SK-N-SH treated with all-trans-retinoic acid at 6 μM for 48 hours (cell line): ENCODE results near the gene ISM2.

Experiments used
- ATAC-seq: fragments of 200-7000 bp; cut with Tn5 transposase; 3 replicates; pipeline ENCODE4 v1.9.1; 2020; ENCODE audit warnings: mild to moderate bottlenecking, moderate library complexity
- ARNTL ChIP-seq: fragments of 450-650 bp; formaldehyde crosslinking; IDR thresholded peaks from 2 replicates; pipeline ENCODE4 v1.5.0; 2020; ENCODE audit warnings: low read depth, mild to moderate bottlenecking, moderate library complexity, borderline replicate concordance
- BACH2 ChIP-seq: fragments of 250-450 bp; sonication (Bioruptor Pico); IDR thresholded peaks from 2 replicates; pipeline ENCODE4 v1.9.0; 2021; ENCODE audit warnings: mild to moderate bottlenecking, borderline replicate concordance
- CREB5 ChIP-seq: fragments of 250-450 bp; sonication (Bioruptor Pico); IDR thresholded peaks from 2 replicates; pipeline ENCODE4 v1.5.1; 2020; ENCODE audit warnings: low read depth, mild to moderate bottlenecking, moderate library complexity
- ESRRG ChIP-seq: fragments of 250-450 bp; sonication (Bioruptor Pico); IDR thresholded peaks from 2 replicates; pipeline ENCODE4 v1.6.1; 2021; ENCODE audit warnings: mild to moderate bottlenecking
- GLIS3 ChIP-seq: fragments of 250-450 bp; sonication (Bioruptor Pico); IDR thresholded peaks from 2 replicates; pipeline ENCODE4 v1.5.0; 2020; ENCODE audit warnings: mild to moderate bottlenecking, moderate library complexity
- OSR1 ChIP-seq: fragments of 250-450 bp; sonication (Bioruptor Pico); IDR thresholded peaks from 2 replicates; pipeline ENCODE4 v1.8.0; 2022; ENCODE audit warnings: moderate library complexity, mild to moderate bottlenecking, inconsistent platforms
- PPARA ChIP-seq: fragments of 250-450 bp; sonication (Bioruptor Pico); IDR thresholded peaks from 2 replicates; pipeline ENCODE4 v1.5.0; 2020; ENCODE audit warnings: mild to moderate bottlenecking, borderline replicate concordance
- RARB ChIP-seq: fragments of 250-450 bp; sonication (Bioruptor Pico); IDR thresholded peaks from 2 replicates; pipeline ENCODE4 v1.8.0; 2021; ENCODE audit warnings: mild to moderate bottlenecking, moderate library complexity
- SNAI2 ChIP-seq: fragments of 250-450 bp; sonication (Bioruptor Pico); IDR thresholded peaks from 2 replicates; pipeline ENCODE4 v1.5.0; 2020; ENCODE audit warnings: mild to moderate bottlenecking, moderate library complexity
- TCF4 ChIP-seq: fragments of 250-450 bp; sonication (Bioruptor Pico); IDR thresholded peaks from 2 replicates; pipeline ENCODE4 v1.8.0; 2021; ENCODE audit warnings: mild to moderate bottlenecking, moderate library complexity, borderline replicate concordance
- TOX ChIP-seq: fragments of 250-450 bp; sonication (Bioruptor Pico); IDR thresholded peaks from 2 replicates; pipeline ENCODE4 v1.8.0; 2021; ENCODE audit warnings: mild to moderate bottlenecking, moderate library complexity, borderline replicate concordance
- TSHZ2 ChIP-seq: fragments of 250-450 bp; sonication (Bioruptor Pico); IDR thresholded peaks from 2 replicates; pipeline ENCODE4 v1.5.0; 2020; ENCODE audit warnings: mild to moderate bottlenecking, moderate library complexity
- ZC3H10 ChIP-seq: fragments of 250-450 bp; sonication (Bioruptor Pico); IDR thresholded peaks from 2 replicates; pipeline ENCODE4 v1.5.1; 2021; ENCODE audit warnings: mild to moderate bottlenecking, moderate library complexity
- ZFP30 ChIP-seq: fragments of 450-650 bp; formaldehyde crosslinking; IDR thresholded peaks from 2 replicates; pipeline ENCODE4 v1.5.0; 2022; ENCODE audit warnings: mild to moderate bottlenecking, moderate library complexity
- ZNF70 ChIP-seq: fragments of 450-650 bp; formaldehyde crosslinking; IDR thresholded peaks from 2 replicates; pipeline ENCODE4 v1.5.0; 2020; ENCODE audit warnings: mild to moderate bottlenecking, moderate library complexity
- ZNF8 ChIP-seq: fragments of 450-650 bp; formaldehyde crosslinking; IDR thresholded peaks from 2 replicates; pipeline ENCODE4 v1.5.0; 2020; ENCODE audit warnings: mild to moderate bottlenecking, moderate library complexity
- TF ChIP-seq, protein P1 (sequence below): fragments of 250-450 bp; sonication (Bioruptor Pico); IDR thresholded peaks from 2 replicates; pipeline ENCODE4 v1.5.1; 2021; ENCODE audit warnings: mild to moderate bottlenecking, moderate library complexity
- TF ChIP-seq, protein P2 (sequence below): fragments of 250-450 bp; sonication (Bioruptor Pico); IDR thresholded peaks from 2 replicates; pipeline ENCODE4 v1.8.0; 2021; ENCODE audit warnings: low read depth, mild to moderate bottlenecking, moderate library complexity, borderline replicate concordance

The ISM2 gene

DNA sequence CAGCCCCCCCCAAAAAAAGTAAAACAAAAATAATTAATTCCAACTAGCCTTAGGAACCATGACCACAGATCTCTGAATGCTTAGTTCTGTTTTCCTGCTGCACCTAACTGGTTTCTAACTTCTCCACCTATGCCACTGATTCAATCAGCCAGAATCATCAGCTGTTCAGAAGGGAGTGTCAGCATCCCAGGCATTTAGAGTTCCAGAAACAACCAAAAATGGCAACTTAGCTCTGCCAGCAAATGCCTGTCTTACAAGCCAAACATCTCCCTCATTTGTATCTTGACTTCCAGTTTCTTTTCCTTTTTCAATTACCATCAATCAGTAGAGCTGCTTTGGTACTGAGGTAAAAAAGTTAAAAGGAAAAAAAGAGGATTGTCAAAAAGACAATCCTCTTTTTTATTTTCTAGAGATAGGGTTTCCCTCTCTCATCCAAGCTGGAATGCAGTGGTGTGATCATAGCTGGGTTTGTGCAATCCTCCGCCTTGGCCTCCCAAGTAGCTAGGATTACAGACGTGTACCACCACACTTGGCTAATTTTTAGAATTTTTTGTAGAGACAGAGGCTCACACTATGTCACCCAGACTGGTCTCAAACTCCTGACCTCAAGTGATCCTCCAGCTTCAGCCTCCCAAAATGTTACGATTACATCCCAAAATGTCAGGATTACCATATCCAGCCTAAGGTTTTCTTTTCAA lies 45.2 kb upstream of the ISM2 start:
- TF ChIP-seq CREB5 (CRISPR knock-in tag) (no peak), TCF4 (no peak), ESRRG (no peak), RARB (CRISPR knock-in tag) (no peak), ARNTL (no peak), ZC3H10 (CRISPR knock-in tag) (no peak), GLIS3 (no peak), ZNF8 (no peak), PPARA (CRISPR knock-in tag) (no peak), TSHZ2 (CRISPR knock-in tag) (no peak), ZFP30 (CRISPR knock-in tag) (no peak)
- TF ChIP-seq, protein P1, sequence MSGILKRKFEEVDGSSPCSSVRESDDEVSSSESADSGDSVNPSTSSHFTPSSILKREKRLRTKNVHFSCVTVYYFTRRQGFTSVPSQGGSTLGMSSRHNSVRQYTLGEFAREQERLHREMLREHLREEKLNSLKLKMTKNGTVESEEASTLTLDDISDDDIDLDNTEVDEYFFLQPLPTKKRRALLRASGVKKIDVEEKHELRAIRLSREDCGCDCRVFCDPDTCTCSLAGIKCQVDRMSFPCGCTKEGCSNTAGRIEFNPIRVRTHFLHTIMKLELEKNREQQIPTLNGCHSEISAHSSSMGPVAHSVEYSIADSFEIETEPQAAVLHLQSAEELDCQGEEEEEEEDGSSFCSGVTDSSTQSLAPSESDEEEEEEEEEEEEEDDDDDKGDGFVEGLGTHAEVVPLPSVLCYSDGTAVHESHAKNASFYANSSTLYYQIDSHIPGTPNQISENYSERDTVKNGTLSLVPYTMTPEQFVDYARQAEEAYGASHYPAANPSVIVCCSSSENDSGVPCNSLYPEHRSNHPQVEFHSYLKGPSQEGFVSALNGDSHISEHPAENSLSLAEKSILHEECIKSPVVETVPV: no peak
- no peak for ATAC-seq

GRCh38 chr14:77543240-77543551 lies 44.6 kb upstream of the ISM2 start:
- ATAC-seq: no peak
- no peak for TF ChIP-seq OSR1 (CRISPR knock-in tag)
- TF ChIP-seq, all 23 proteins: peak for 0

- ATAC-seq: no peak
These were observed 44.0 kb upstream of the ISM2 start for GRCh38 chr14:77542421-77543239.

More at GRCh38 chr14:77542421-77543239, 44.0 kb upstream of the ISM2 start:
- no peak for TF ChIP-seq BACH2 (CRISPR knock-in tag)
- no peak for TF ChIP-seq TOX (CRISPR knock-in tag)
- no peak for TF ChIP-seq ZNF8
- TF ChIP-seq SNAI2 (CRISPR knock-in tag): no peak
- TF ChIP-seq ZFP30 (CRISPR knock-in tag): no peak
- TF ChIP-seq ARNTL: no peak
- TF ChIP-seq OSR1 (CRISPR knock-in tag): no peak
- no peak for TF ChIP-seq TCF4
- TF ChIP-seq, protein P2, sequence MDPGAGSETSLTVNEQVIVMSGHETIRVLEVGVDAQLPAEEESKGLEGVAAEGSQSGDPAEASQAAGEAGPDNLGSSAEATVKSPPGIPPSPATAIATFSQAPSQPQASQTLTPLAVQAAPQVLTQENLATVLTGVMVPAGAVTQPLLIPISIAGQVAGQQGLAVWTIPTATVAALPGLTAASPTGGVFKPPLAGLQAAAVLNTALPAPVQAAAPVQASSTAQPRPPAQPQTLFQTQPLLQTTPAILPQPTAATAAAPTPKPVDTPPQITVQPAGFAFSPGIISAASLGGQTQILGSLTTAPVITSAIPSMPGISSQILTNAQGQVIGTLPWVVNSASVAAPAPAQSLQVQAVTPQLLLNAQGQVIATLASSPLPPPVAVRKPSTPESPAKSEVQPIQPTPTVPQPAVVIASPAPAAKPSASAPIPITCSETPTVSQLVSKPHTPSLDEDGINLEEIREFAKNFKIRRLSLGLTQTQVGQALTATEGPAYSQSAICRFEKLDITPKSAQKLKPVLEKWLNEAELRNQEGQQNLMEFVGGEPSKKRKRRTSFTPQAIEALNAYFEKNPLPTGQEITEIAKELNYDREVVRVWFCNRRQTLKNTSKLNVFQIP (CRISPR knock-in tag): no peak
- TF ChIP-seq TSHZ2 (CRISPR knock-in tag): no peak
- no peak for TF ChIP-seq GLIS3
- no peak for TF ChIP-seq CREB5 (CRISPR knock-in tag)
- no peak for TF ChIP-seq ZNF70
